LNCAP (cell line): Measurements from ENCODE around the gene VWA3A.

Experiments used
- CTCF ChIP-seq: fragments of 450-650 bp; IDR thresholded peaks from 2 replicates; pipeline ENCODE4 v1.5.1; 2017; ENCODE audit warnings: mild to moderate bottlenecking

VWA3A gene

DNA sequence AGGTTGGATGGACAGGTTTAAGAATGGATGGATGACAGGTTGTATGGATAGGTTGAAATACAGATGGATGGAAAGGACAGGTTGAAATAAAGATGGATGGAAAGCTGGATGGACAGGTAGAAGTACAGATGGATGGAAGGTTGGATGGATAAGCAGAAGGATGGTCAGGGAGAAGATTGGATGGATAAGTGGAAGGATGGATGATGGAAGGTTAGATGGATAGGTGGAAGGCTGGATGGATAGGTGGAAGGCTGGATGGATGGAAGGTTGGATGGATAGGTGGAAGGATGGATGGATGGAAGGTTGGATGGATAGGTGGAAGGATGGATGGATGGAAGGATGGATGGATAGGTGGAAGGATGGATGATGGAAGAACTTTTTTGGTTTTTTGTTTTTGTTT, 69.1 kb downstream of the VWA3A start:
- TF ChIP-seq CTCF, result no peak

DNA sequence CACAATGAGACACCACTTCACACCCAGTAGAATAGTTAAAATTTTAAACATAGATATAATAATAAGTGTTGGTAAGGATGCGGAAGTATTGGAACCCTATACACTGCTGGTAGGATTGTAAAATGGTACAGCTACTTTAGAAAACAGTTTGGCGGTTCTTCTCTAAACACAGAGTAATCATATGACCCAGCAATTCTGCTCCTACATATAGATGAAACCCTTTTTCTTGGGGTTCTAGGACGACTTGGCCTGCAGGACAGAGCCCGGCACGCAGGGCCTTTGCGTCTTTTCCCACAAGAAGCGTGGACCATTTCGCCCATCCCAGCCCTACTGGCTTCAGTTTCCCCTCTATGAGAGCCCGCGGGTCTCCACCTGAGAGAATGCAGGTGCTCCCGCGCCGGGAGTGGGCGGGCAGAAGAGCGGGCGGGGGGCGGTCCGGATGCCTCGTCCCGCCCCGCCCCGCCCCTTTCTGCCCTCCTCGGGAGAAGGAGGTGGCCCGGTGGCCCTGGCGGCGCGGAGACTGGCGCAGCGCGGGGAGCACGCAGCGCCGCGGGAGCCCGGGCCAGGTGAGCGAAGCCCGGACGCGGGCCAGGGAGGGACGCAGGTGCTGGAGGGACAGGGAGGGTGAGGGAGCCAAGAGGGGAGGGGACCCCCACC, 69.8 kb downstream of the VWA3A start, which contains the start of gene SDR42E2:
Gene SDR42E2, plus strand, starts transcription at position 508 of the 657 bp plus-strand sequence. CDS start 3,077 bp downstream, outside the sequence.
- no peak for TF ChIP-seq CTCF

DNA sequence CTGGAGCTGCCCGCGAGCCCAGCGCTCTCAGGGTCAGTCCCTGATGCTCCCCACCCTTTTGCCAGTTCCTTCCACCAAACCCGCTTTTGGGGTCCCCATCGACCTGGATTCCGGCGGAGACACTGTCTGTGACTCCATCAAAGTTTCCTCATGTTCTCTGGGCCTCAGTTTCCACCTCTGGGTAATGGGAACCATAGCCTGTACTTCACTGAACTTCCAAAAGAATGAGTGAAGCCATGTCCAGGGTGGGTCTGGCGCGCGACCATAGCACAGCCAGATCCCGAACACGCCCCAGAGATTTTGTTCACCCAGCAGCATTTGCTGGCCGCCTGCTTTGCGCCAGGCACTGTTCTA, 70.3 kb downstream of the VWA3A start:
- no peak for TF ChIP-seq CTCF

- TF ChIP-seq CTCF, result no peak
Observed at GRCh38 chr16:22163806-22164205, 71.5 kb downstream of the VWA3A start.

DNA sequence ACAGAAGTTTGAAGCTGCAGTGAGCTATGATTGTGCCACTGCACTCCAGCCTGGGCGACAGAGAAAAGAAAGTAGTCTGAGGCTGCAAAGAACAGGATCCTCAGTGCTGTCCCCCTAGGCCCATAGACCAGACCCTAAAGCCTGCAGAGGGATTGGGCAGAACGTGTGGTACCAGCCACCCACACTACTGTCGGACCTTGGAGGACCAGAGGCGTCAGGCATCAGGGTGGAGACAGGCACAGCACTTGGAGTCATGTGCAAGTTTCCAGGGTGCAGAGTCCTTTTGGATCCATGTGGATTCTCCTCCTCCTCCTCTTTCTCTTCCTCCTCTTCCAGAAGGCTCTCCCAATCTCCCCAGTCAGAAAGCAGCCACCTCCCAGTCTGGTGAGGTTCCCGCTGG, 72.1 kb downstream of the VWA3A start:
- TF ChIP-seq CTCF, result no peak

DNA sequence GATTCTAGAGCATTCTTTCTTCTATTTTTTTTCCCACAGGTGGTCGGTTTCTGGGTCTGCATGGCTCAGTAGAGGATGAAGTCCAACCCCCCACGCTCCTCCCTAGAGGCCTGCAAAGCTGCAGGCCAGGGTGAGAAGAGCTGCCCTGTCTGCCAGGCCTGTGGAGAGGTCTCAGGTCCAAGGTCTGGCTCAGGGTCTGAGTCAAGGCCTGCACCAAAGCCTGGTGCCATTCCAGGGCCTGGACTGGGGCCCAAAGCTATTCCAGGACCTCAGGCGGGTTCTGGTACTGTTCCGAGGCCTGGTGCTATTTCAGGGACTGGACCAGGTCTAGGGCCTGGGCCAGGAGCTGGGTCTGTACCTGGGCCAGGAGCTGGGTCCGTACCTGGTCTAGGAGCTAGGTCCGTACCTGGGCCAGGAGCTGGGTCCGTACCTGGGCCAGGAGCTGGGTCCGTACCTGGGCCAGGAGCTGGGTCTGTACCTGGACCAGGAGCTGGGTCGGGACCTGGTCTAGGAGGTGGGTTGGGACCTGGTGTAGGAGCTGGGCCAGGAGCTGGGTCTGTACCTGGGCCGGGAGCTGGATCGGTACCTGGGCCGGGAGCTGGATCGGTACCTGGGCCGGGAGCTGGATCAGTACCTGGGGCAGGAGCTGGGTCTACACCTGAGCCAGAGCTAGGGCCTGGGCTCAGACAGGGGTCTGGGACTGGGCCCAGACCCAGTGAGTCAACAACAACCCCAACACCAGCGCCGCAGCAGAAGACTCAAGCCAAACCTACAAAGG, 73.4 kb downstream of the VWA3A start:
- no peak for TF ChIP-seq CTCF

- TF ChIP-seq CTCF, result no peak
Observed at GRCh38 chr16:22171953-22172352, 79.6 kb downstream of the VWA3A start.
